HG02571 (cell line): ENCODE measurements around the gene TRAPPC1.
"Not testable (repeated sequence)": the region's sequence is repeated elsewhere in the genome, so short reads cannot be mapped to it uniquely, and the experiment has no call there.

Experiments
- ATAC-seq: cut with Tn5 transposase; IDR thresholded peaks from one replicate; pipeline ENCODE4 v1.9.1; 2021; ENCODE audit warnings: mild to moderate bottlenecking, moderate library complexity; ENCODE audit not compliant: unreplicated experiment

TRAPPC1 gene

GRCh38 chr17:7931709-7932482, at the start of gene TRAPPC1, which contains the start of gene CNTROB:
Gene TRAPPC1, minus strand, starts transcription at chr17:7931946. Its CDS starts 117 bp downstream, at chr17:7931829.
Gene CNTROB, plus strand, starts transcription at chr17:7932206. Its CDS starts 874 bp downstream, at chr17:7933080.
- ATAC-seq, result peak; percentile 86

GRCh38 chr17:7977805-7978204, 46.1 kb upstream of the TRAPPC1 start:
- ATAC-seq, result no peak

GRCh38 chr17:7977039-7977438, 45.3 kb upstream of the TRAPPC1 start:
- ATAC-seq, result no peak

- ATAC-seq, result no peak
These were observed 42.9 kb upstream of the TRAPPC1 start for GRCh38 chr17:7974638-7975131.

- ATAC-seq, result no peak
These were observed 40.5 kb upstream of the TRAPPC1 start for GRCh38 chr17:7972131-7972785.

GRCh38 chr17:7971651-7972050, 39.9 kb upstream of the TRAPPC1 start:
- no peak for ATAC-seq

- no peak for ATAC-seq
These were observed 37.7 kb upstream of the TRAPPC1 start for GRCh38 chr17:7969433-7969832.

- no peak for ATAC-seq
These were observed 36.0 kb upstream of the TRAPPC1 start for GRCh38 chr17:7967751-7968150.

- ATAC-seq, result no peak
These were observed 29.7 kb upstream of the TRAPPC1 start for GRCh38 chr17:7961421-7961820.

- no peak for ATAC-seq
These were observed 27.9 kb upstream of the TRAPPC1 start for GRCh38 chr17:7959503-7960253.

GRCh38 chr17:7956228-7956965, 24.7 kb upstream of the TRAPPC1 start:
- ATAC-seq, result no peak

GRCh38 chr17:7955414-7956227, 23.9 kb upstream of the TRAPPC1 start:
- no peak for ATAC-seq

GRCh38 chr17:7953266-7953665, 21.5 kb upstream of the TRAPPC1 start:
- ATAC-seq, result not testable (repeated sequence)

- peak; percentile 59 for ATAC-seq
These were observed 19.5 kb upstream of the TRAPPC1 start for GRCh38 chr17:7951143-7951792.

- no peak for ATAC-seq
These were observed 18.8 kb upstream of the TRAPPC1 start for GRCh38 chr17:7950578-7950977.

GRCh38 chr17:7947651-7948050, 15.9 kb upstream of the TRAPPC1 start:
- no peak for ATAC-seq

- ATAC-seq, result no peak
These were observed 14.7 kb upstream of the TRAPPC1 start for GRCh38 chr17:7946441-7946840.

- ATAC-seq, result no peak
These were observed 13.9 kb upstream of the TRAPPC1 start for GRCh38 chr17:7945651-7946050.

GRCh38 chr17:7944326-7944725, 12.6 kb upstream of the TRAPPC1 start:
- ATAC-seq, result no peak
